ENCODE measurements around the gene TNIK.

GRCh38 chr3:171315101-171315500 is 145.1 kb downstream of the TNIK start:
- no peak for TF ChIP-seq CTCF (IDR thresholded peaks at IDR 0.05)
- TF ChIP-seq POLR2AphosphoS5 (IDR thresholded peaks at IDR 0.05), result no peak
